CD8-positive, alpha-beta memory T cell (primary cell): ENCODE data around the gene DDX28. TPM values are rescaled to one million over a fixed set of nuclear protein-coding genes. Genes with fewer than 3 reads are reported as not detected.
"Not testable (repeated sequence)": the region's sequence is repeated elsewhere in the genome, so short reads cannot be mapped to it uniquely, and the experiment has no call there.

ENCODE experiments used
- CTCF ChIA-PET: fragments of 350-600 bp; sonication (Branson Sonifier 250); formaldehyde crosslinking; loops from one replicate; lab custom pipeline; 2021; ENCODE audit warnings: antibody characterized with exemption; lab: Charles Lee
- POLR2A ChIA-PET: fragments of 350-600 bp; sonication (Branson Sonifier 250); formaldehyde crosslinking; loops from one replicate; lab custom pipeline; 2021; ENCODE audit warnings: antibody characterized with exemption; lab: Charles Lee
- DNase-seq, 5 donors: peaks; one replicate each; pipeline versions ENCODE4 v3.0.0 to v3.0.0-alpha.2; 2020 to 2022; ENCODE audit warnings: mixed read lengths in 1 of 5
- H3K27ac ChIP-seq: one replicate; pipeline ENCODE4 v1.7.0; 2013; ENCODE audit warnings: low read depth, mild to moderate bottlenecking, low read length, moderate library complexity
- H3K27me3 ChIP-seq: 2 replicates; pipeline ENCODE4 v1.7.0; 2013; ENCODE audit warnings: low read length, mild to moderate bottlenecking; ENCODE audit not compliant: insufficient read depth, poor library complexity, severe bottlenecking
- H3K36me3 ChIP-seq: 2 replicates; pipeline ENCODE4 v1.7.0; 2013; ENCODE audit warnings: mild to moderate bottlenecking, low read length, moderate library complexity; ENCODE audit not compliant: insufficient read depth
- H3K4me1 ChIP-seq: 2 replicates; pipeline ENCODE4 v1.7.0; 2013; ENCODE audit warnings: mild to moderate bottlenecking, low read length, moderate library complexity; ENCODE audit not compliant: insufficient read depth
- H3K4me3 ChIP-seq: 2 replicates; pipeline ENCODE4 v1.7.0; 2013; ENCODE audit warnings: mild to moderate bottlenecking, low read length
- H3K9me3 ChIP-seq: 2 replicates; pipeline ENCODE4 v1.7.0; 2013; ENCODE audit warnings: mild to moderate bottlenecking, low read length
- H3K27ac Mint-ChIP-seq, 8 donors: one replicate each; pipeline ENCODE4 v1.8.0; 2020 to 2021; ENCODE audit warnings: mixed read lengths in 8 of 8, mild to moderate bottlenecking in 6 of 8, inconsistent platforms in 3 of 8, moderate library complexity in 3 of 8
- H3K27me3 Mint-ChIP-seq, 2 donors: one replicate each; pipeline ENCODE4 v1.8.0; 2020 to 2021; ENCODE audit warnings: mixed read lengths in 2 of 2, mild to moderate bottlenecking in 1 of 2, moderate library complexity in 1 of 2
- H3K36me3 Mint-ChIP-seq, 3 donors: one replicate each; pipeline ENCODE4 v1.8.0; 2020 to 2021; ENCODE audit warnings: mixed read lengths in 3 of 3, inconsistent platforms in 1 of 3, mild to moderate bottlenecking in 1 of 3
- H3K4me1 Mint-ChIP-seq, 3 donors: one replicate each; pipeline ENCODE4 v1.8.0; 2020 to 2021; ENCODE audit warnings: mixed read lengths in 3 of 3, inconsistent platforms in 1 of 3, mild to moderate bottlenecking in 1 of 3
- H3K4me3 Mint-ChIP-seq, 7 donors: one replicate each; pipeline ENCODE4 v1.8.0; 2020 to 2021; ENCODE audit warnings: mixed read lengths in 7 of 7, mild to moderate bottlenecking in 6 of 7, moderate library complexity in 4 of 7, inconsistent platforms in 2 of 7
- H3K9me3 Mint-ChIP-seq, 5 donors: one replicate each; pipeline ENCODE4 v1.8.0; 2020 to 2022; ENCODE audit warnings: mixed read lengths in 5 of 5, mild to moderate bottlenecking in 3 of 5, moderate library complexity in 2 of 5, inconsistent platforms in 1 of 5
- polyA plus RNA-seq: library from polyadenylated mRNA; unstranded; fragments of 300-500 nt; fragmentation: Illumina TruSeq; gene quantifications from one replicate; pipeline ENCODE4 v1.2.3, GENCODE V29; 2021
- total RNA-seq, 2 experiments: library from RNA; stranded (reverse); gene quantifications; one replicate each; pipeline ENCODE4 v1.2.3, GENCODE V29; 2021

DDX28 gene
- total and polyA plus RNA-seq, 3 experiments from 2014 or later: 28.3 to 31.5 (median 29.2) TPM

DNA sequence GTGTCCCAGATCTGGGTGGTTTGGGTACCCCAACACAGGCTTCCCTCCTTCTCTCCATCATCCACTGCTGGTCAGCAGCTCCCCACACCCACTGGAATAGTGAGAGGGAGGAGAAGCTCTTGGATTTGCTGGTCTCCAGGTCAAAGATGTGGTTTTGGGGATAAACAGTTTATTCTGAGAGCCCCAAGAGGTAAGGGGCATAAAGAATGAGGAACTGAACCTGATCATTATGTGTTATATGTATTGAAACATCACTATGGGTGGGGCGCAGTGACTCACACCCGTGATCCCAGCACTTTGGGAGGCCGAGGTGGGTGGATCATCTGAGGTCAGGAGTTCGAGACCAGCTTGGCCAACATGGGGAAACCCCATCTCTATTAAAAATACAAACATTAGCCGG is 27.6 kb downstream of the DDX28 start:
- H3K9me3 Mint-ChIP-seq: no peaks in the 10 kb centered on the region
- DNase-seq: no peak
- peaks cover 41 to 68% (median 52%) of the 10 kb centered on the region in 3 donors for H3K4me1 Mint-ChIP-seq
- no peak overlapping the region for H3K27ac ChIP-seq
- H3K27me3 ChIP-seq: no peaks in the 10 kb centered on the region
- H3K36me3 Mint-ChIP-seq: peaks cover 0 to 20% (median 2%) of the 10 kb centered on the region in 3 donors
- peak overlapping the region; percentile 54 to 93 (median 78) for H3K27ac Mint-ChIP-seq
- H3K4me3 ChIP-seq: no peak overlapping the region
- ChIA-PET CTCF (interaction anchor here (1.0 to 2.4 kb wide), 5 partner anchors 11 to 49 kb away, joined by 3 to 17 read pairs (median 4); no protein-coding TSS in a partner anchor), POLR2A (no interaction called here)
- no peaks in the 10 kb centered on the region for H3K27me3 Mint-ChIP-seq
- peak overlapping the region in 2 of 7 donors; percentile 41 to 67 for H3K4me3 Mint-ChIP-seq
- H3K4me1 ChIP-seq: peaks cover 39% of the 10 kb centered on the region
- no peaks in the 10 kb centered on the region for H3K36me3 ChIP-seq
- H3K9me3 ChIP-seq: no peaks in the 10 kb centered on the region

DNA sequence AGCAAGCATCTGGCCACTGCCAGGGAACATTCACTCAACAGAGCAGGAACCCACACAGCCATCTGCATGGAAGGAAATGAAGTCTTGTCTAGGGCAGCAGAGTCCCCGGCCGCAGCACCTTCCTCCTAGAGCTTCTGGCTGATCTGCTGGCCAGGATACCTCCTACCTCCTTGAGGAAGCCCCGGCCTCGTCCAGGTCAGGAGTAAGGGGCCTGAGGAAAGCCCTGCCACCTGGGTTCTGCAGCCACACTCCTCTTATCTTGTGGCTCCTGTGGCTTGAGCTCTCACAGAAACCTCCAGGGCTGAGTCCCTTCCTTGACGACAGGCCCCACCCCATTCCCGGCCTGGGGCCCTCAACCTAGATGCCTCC is 29.0 kb downstream of the DDX28 start:
- peaks cover 27 to 54% (median 38%) of the 10 kb centered on the region in 3 donors for H3K4me1 Mint-ChIP-seq
- H3K36me3 Mint-ChIP-seq: peaks cover 0 to 19% (median 2%) of the 10 kb centered on the region in 3 donors
- H3K27me3 ChIP-seq, H3K36me3 ChIP-seq, H3K9me3 Mint-ChIP-seq, H3K27me3 Mint-ChIP-seq, H3K9me3 ChIP-seq: not testable (repeated sequence)
- peak overlapping the region; percentile 73 to 88 (median 82) for H3K4me3 Mint-ChIP-seq
- peak overlapping the region; percentile 41 for H3K4me3 ChIP-seq
- CTCF ChIA-PET: interaction anchor here (0.7 to 3.6 kb wide), 15 partner anchors 9 to 110 kb away, joined by 3 to 13 read pairs (median 4); partner anchors contain the start of genes DUS2, NFATC3 and NRN1L
- POLR2A ChIA-PET: interaction anchor here (0.7 to 1.4 kb wide), 2 partner anchors 12 to 842 kb away, joined by 8 to 9 read pairs; no protein-coding TSS in a partner anchor
- DNase-seq: peak in 1 of 5 donors; percentile 30
- H3K27ac ChIP-seq: peak overlapping the region; percentile 71
- peaks cover 25% of the 10 kb centered on the region for H3K4me1 ChIP-seq
- H3K27ac Mint-ChIP-seq: peak overlapping the region; percentile 78 to 98 (median 95)

DNA sequence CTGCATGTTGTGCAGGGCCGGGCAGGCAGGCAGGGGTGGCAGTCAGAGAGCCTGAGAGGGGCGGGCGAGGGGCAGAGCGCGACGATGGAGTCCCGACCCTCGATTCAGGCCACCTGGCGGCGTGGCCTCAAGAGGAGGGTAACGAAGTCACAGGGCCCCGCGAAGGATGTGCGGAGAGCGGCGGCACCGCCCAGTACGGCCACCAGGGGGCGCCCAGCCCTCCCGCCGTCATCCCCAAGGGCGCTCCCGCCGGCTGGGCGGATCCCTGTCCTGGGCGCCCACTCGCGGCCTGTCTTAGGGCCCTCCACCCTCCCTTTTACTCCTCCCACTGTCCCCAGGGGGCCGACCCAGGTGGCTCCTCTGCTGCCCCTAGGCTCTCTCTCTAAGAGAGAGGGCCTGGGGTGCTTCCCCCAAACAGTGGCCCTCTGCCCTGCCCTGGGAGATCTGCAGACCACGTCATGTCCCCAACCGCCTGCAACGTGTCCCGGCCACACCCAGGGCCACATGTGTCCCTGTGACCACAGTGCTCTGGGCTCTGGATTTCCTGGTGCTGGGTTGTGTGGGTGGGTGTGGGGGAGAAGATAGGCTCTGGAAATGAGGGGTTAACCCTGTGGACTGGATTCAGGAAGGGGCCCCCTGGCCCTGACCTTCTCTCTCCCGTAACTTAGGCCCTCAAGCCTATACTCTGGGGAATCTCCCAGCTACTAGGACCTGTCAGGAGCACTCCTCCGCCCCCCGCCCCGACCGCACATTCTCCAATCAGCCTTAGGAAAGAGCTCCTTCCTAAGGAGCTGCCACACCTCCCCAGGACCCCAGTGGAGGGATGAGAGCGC is 29.6 kb downstream of the DDX28 start:
- peak overlapping the region; percentile 78 to 98 (median 95) for H3K27ac Mint-ChIP-seq
- no peaks in the 10 kb centered on the region for H3K9me3 Mint-ChIP-seq

DNA sequence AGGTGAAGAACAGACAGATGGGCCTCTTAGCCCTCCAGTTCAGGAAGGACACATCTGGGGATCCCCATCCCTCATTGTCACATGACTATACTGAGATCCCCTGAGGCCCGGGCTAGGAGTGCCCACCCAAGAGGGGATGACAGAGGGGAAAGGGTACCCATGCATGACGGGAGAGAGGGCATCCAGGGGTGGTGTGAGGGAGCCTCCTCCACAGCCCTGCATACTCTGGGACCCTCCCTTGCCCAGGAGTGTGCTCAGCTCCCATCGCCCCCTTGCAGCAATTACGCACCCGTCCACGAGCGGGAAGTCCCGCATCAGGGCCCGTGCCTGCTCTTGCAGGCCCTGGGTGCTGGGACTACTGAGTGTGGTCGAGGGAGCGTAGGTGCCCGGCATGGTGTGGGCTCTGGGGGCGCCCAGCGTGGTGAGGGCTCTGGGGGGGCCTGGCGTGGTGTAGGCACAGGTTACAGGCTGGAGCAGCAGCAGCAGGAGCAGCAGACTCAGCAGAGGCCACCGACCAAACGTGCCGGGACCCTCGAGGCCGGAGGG is 30.3 kb downstream of the DDX28 start:
- Histone ChIP-seq H3K27ac (peak overlapping the region; percentile 12), H3K4me3 (peak overlapping the region; percentile 41), H3K4me1 (peaks cover 22% of the 10 kb centered on the region), H3K9me3 (no peaks in the 10 kb centered on the region), H3K36me3 (no peaks in the 10 kb centered on the region), H3K27me3 (no peaks in the 10 kb centered on the region)
- H3K9me3 Mint-ChIP-seq: no peaks in the 10 kb centered on the region
- H3K4me1 Mint-ChIP-seq: peaks cover 20 to 46% (median 32%) of the 10 kb centered on the region in 3 donors
- H3K27me3 Mint-ChIP-seq: no peaks in the 10 kb centered on the region
- peaks cover 0 to 14% (median 2%) of the 10 kb centered on the region in 3 donors for H3K36me3 Mint-ChIP-seq
- peak overlapping the region in 4 of 8 donors; percentile 61 to 98 (median 82) for H3K27ac Mint-ChIP-seq
- ChIA-PET POLR2A (interaction anchor here (1.5 kb wide), 1 partner anchor 48 kb away, joined by 5 read pairs; no protein-coding TSS in a partner anchor), CTCF (interaction anchor here (1.2 to 6.4 kb wide), 4 partner anchors 13 to 109 kb away, joined by 3 to 39 read pairs (median 12); partner anchors contain the start of genes DDX28, DUS2 and NRN1L)
- no peak for DNase-seq
- peak overlapping the region in 6 of 7 donors; percentile 13 to 80 (median 42) for H3K4me3 Mint-ChIP-seq

More for the DNA sequence above, 29.6 kb downstream of the DDX28 start:
- Histone ChIP-seq H3K4me1 (peaks cover 23% of the 10 kb centered on the region), H3K9me3 (no peaks in the 10 kb centered on the region), H3K27me3 (no peaks in the 10 kb centered on the region), H3K27ac (peak overlapping the region; percentile 71), H3K4me3 (peak overlapping the region; percentile 41), H3K36me3 (no peaks in the 10 kb centered on the region)
- H3K36me3 Mint-ChIP-seq: peaks cover 0 to 14% (median 2%) of the 10 kb centered on the region in 3 donors
- peak overlapping the region; percentile 73 to 88 (median 82) for H3K4me3 Mint-ChIP-seq
- H3K4me1 Mint-ChIP-seq: peaks cover 22 to 48% (median 32%) of the 10 kb centered on the region in 3 donors
- peak; percentile 75 to 85 (median 81) for DNase-seq
- ChIA-PET POLR2A (interaction anchor here (0.7 to 1.4 kb wide), 2 partner anchors 12 to 842 kb away, joined by 8 to 9 read pairs; no protein-coding TSS in a partner anchor), CTCF (interaction anchor here (0.7 to 3.6 kb wide), 16 partner anchors 9 to 110 kb away, joined by 3 to 13 read pairs (median 4); partner anchors contain the start of genes DDX28, DUS2, NFATC3 and NRN1L)
- no peaks in the 10 kb centered on the region for H3K27me3 Mint-ChIP-seq

DNA sequence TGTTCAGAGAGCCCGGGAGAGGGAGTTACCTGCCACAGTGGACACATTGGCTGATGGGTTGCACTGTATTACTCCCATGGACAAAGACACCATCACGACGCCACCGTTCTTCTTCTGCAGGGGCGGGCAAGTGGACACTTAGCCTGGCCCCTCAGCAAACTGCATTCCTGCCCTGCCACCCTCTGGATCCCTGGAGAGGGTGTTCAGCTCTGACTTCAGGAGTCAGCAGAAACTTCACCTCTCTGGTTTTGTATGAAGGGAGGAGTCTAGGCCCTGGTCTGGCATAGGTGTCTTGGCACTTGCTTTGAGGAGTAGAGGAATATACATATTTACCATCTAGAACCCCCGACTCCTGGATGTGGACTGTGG is 33.0 kb downstream of the DDX28 start:
- peak overlapping the region in 2 of 8 donors; percentile 80 to 94 for H3K27ac Mint-ChIP-seq
- no peak for DNase-seq
- Histone ChIP-seq H3K27me3 (no peaks in the 10 kb centered on the region), H3K27ac (no peak overlapping the region), H3K4me1 (peaks cover 20% of the 10 kb centered on the region), H3K4me3 (no peak overlapping the region), H3K36me3 (no peaks in the 10 kb centered on the region), H3K9me3 (no peaks in the 10 kb centered on the region)
- peak overlapping the region in 1 of 7 donors; percentile 40 for H3K4me3 Mint-ChIP-seq
- CTCF ChIA-PET: interaction anchor here (6.4 kb wide), 1 partner anchor 51 kb away, joined by 39 read pairs; no protein-coding TSS in a partner anchor
- no peaks in the 10 kb centered on the region for H3K9me3 Mint-ChIP-seq
- no peaks in the 10 kb centered on the region for H3K27me3 Mint-ChIP-seq
- H3K36me3 Mint-ChIP-seq: peaks cover 0 to 11% (median 0%) of the 10 kb centered on the region in 3 donors
- H3K4me1 Mint-ChIP-seq: peaks cover 11 to 26% (median 23%) of the 10 kb centered on the region in 3 donors
- POLR2A ChIA-PET: no interaction called here

DNA sequence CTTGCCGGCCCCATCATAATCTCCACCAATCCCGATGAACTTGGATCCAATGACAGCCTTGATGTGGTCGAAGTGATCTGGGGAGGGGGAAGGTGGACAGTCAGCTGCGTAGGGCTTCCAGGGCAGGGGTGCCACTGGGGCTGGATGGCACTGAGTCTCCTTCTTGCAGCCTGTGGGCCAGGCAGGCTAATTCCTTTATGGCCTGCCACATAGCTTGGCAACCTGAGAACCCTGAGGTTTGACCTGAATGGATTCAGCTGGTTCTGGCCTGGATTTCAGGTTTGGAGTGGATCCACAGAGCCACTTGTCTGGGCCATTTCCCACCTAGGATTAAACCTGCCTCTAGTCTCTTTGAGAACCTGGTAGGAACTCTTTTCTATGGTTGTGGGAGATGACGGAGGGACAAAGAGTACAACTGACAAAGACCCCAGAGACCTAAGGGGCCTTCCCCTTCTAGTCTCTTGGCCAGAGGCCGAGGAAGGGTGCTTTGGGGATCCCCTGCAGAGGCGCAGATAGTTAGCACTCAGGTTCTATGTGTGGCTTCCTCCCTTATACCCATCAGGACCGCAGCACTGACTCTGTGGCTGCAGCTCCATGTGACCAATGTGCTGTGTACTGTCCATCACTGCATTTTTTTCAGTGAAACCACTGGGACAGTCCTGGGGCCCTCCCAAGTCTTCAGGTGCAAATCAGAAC is 33.6 kb downstream of the DDX28 start:
- H3K4me1 ChIP-seq: peaks cover 26% of the 10 kb centered on the region
- Mint-ChIP-seq H3K27ac (peak overlapping the region in 2 of 8 donors; percentile 6 to 47), H3K27me3 (no peaks in the 10 kb centered on the region), H3K4me3 (no peak overlapping the region), H3K4me1 (peaks cover 11 to 26% (median 23%) of the 10 kb centered on the region in 3 donors), H3K9me3 (no peaks in the 10 kb centered on the region), H3K36me3 (peaks cover 0 to 11% (median 0%) of the 10 kb centered on the region in 3 donors)
- no peaks in the 10 kb centered on the region for H3K27me3 ChIP-seq
- DNase-seq: no peak
- POLR2A ChIA-PET: interaction anchor here (0.6 kb wide), 1 partner anchor 18 kb away, joined by 3 read pairs; no protein-coding TSS in a partner anchor
- H3K9me3 ChIP-seq: no peaks in the 10 kb centered on the region
- H3K4me3 ChIP-seq: no peak overlapping the region
- CTCF ChIA-PET: interaction anchor here (1.0 to 6.4 kb wide), 2 partner anchors 51 to 105 kb away, joined by 4 to 39 read pairs; no protein-coding TSS in a partner anchor
- H3K36me3 ChIP-seq: no peaks in the 10 kb centered on the region
- H3K27ac ChIP-seq: no peak overlapping the region

DNA sequence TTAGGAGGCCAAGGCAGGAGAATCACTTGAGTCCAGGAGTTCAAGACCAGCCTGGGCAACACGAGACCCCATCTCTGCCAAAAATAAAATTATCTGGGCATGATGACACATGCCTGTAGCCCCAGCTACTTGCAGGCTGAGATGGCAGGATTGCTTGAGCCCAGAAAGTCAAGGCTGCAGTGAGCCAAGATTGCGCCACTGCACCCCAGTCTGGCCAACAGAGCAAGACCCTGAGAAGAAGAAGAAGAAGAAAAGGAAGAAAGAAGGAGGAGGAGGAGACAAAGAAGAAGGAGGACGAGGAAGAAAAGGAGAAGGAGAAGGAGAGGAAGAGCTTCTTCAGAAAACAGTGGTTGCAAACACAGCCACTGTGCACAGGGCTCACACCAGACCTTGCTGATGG is 34.4 kb downstream of the DDX28 start:
- Histone ChIP-seq H3K27me3 (no peaks in the 10 kb centered on the region), H3K27ac (no peak overlapping the region), H3K4me3 (no peak overlapping the region), H3K9me3 (no peaks in the 10 kb centered on the region), H3K36me3 (no peaks in the 10 kb centered on the region), H3K4me1 (peaks cover 28% of the 10 kb centered on the region)
- H3K36me3 Mint-ChIP-seq: peaks cover 0 to 11% (median 0%) of the 10 kb centered on the region in 3 donors
- H3K27me3 Mint-ChIP-seq: no peaks in the 10 kb centered on the region
- POLR2A ChIA-PET: interaction anchor here (0.6 kb wide), 1 partner anchor 18 kb away, joined by 3 read pairs; no protein-coding TSS in a partner anchor
- CTCF ChIA-PET: interaction anchor here (0.8 to 6.4 kb wide), 3 partner anchors 47 to 104 kb away, joined by 4 to 39 read pairs (median 4); no protein-coding TSS in a partner anchor
- no peaks in the 10 kb centered on the region for H3K9me3 Mint-ChIP-seq
- H3K27ac Mint-ChIP-seq: peak overlapping the region in 4 of 8 donors; percentile 35 to 75 (median 65)
- no peak for DNase-seq
- H3K4me1 Mint-ChIP-seq: peaks cover 11 to 27% (median 22%) of the 10 kb centered on the region in 3 donors
- H3K4me3 Mint-ChIP-seq: no peak overlapping the region
